K562 (cell line): Measurements from ENCODE around the gene EML3. TPM values are rescaled to one million over a fixed set of nuclear protein-coding genes. Genes with fewer than 3 reads are reported as not detected.

Source experiments
- CBFA2T2 ChIP-seq: fragments of 450-650 bp; conservative IDR thresholded peaks from 2 replicates; pipeline ENCODE4 v1.6.1; 2017; ENCODE audit warnings: mild to moderate bottlenecking
- EP300 ChIP-seq: IDR thresholded peaks from 2 replicates; pipeline ENCODE4 v1.6.1; 2012; ENCODE audit warnings: low read length, improper control_type of control experiment
- FOXA3 ChIP-seq, 2 experiments: fragments of 450-650 bp in 1 of 2; sonication (generic) in 1 of 2; formaldehyde crosslinking; IDR thresholded peaks in 1 of 2; conservative IDR thresholded peaks in 1 of 2; 2 replicates each; pipeline versions ENCODE4 v1.4.0 to v1.8.0; 2020 to 2022; ENCODE audit warnings: mild to moderate bottlenecking in 2 of 2, missing genetic modification reagents in 1 of 2
- FOXP1 ChIP-seq: sonication (generic); formaldehyde crosslinking; IDR thresholded peaks from 2 replicates; pipeline ENCODE4 v1.8.0; 2022; ENCODE audit warnings: mild to moderate bottlenecking, missing genetic modification reagents
- GABPB1 ChIP-seq: sonication (generic); formaldehyde crosslinking; IDR thresholded peaks from 2 replicates; pipeline ENCODE4 v1.8.0; 2022; ENCODE audit warnings: mild to moderate bottlenecking, missing genetic modification reagents
- HEY1 ChIP-seq: fragments of 250-450 bp; sonication (Bioruptor Pico); IDR thresholded peaks from 2 replicates; pipeline ENCODE4 v1.5.0; 2020; ENCODE audit warnings: mild to moderate bottlenecking, moderate library complexity, borderline replicate concordance
- NBN ChIP-seq: fragments of 450-650 bp; IDR thresholded peaks from 2 replicates; pipeline ENCODE4 v1.6.1; 2016; ENCODE audit warnings: low read depth, mild to moderate bottlenecking
- NELFE ChIP-seq: IDR thresholded peaks from 2 replicates; pipeline ENCODE4 v1.6.1; 2011; ENCODE audit warnings: mild to moderate bottlenecking; ENCODE audit not compliant: insufficient read depth, insufficient read length
- POLR2A ChIP-seq: fragments of 450-650 bp; conservative IDR thresholded peaks from 2 replicates; pipeline ENCODE4 v1.6.1; 2016
- TAF1 ChIP-seq: IDR thresholded peaks from 2 replicates; pipeline ENCODE4 v1.6.1; 2011; ENCODE audit warnings: mild to moderate bottlenecking, low read length, moderate library complexity; ENCODE audit not compliant: insufficient read depth, control insufficient read depth, severe bottlenecking; ENCODE audit errors: extremely low read depth
- ZBTB1 ChIP-seq: sonication (generic); formaldehyde crosslinking; IDR thresholded peaks from 2 replicates; pipeline ENCODE4 v1.8.1; 2023; ENCODE audit warnings: missing genetic modification reagents, low read depth, mild to moderate bottlenecking, borderline replicate concordance
- ZBTB17 ChIP-seq: fragments of 450-650 bp; formaldehyde crosslinking; IDR thresholded peaks from 2 replicates; pipeline ENCODE4 v1.4.0; 2020; ENCODE audit warnings: mild to moderate bottlenecking
- ZC3H11A ChIP-seq: IDR thresholded peaks from 2 replicates; pipeline ENCODE4 v1.6.1; 2012; ENCODE audit warnings: low read depth, low read length, improper control_type of control experiment
- ZC3H4 ChIP-seq: sonication (generic); formaldehyde crosslinking; IDR thresholded peaks from 2 replicates; pipeline ENCODE4 v1.9.0; 2021; ENCODE audit warnings: missing genetic modification reagents, borderline replicate concordance
- ZFP30 ChIP-seq: fragments of 250-450 bp; sonication (Bioruptor Pico); IDR thresholded peaks from 2 replicates; pipeline ENCODE4 v1.8.0; 2022; ENCODE audit warnings: moderate library complexity, mild to moderate bottlenecking, inconsistent platforms, borderline replicate concordance
- ZKSCAN8 ChIP-seq: fragments of 200-800 bp; sonication (Bioruptor generic); IDR thresholded peaks from 2 replicates; pipeline ENCODE4 v1.6.1; 2016; ENCODE audit warnings: missing genetic modification characterization, missing compliant biosample characterization
- ZNF253 ChIP-seq: fragments of 250-450 bp; sonication (Bioruptor Pico); conservative IDR thresholded peaks from 2 replicates; pipeline ENCODE4 v1.6.1; 2021; ENCODE audit warnings: mild to moderate bottlenecking
- ZNF347 ChIP-seq: fragments of 450-650 bp; formaldehyde crosslinking; IDR thresholded peaks from 2 replicates; pipeline ENCODE4 v1.4.0; 2020; ENCODE audit warnings: low read depth, mild to moderate bottlenecking, moderate library complexity
- ZNF354B ChIP-seq: fragments of 250-450 bp; sonication (Bioruptor Pico); IDR thresholded peaks from 2 replicates; pipeline ENCODE4 v1.4.0; 2020
- ZNF507 ChIP-seq: conservative IDR thresholded peaks from 2 replicates; pipeline ENCODE4 v1.6.1; 2017; ENCODE audit warnings: missing genetic modification characterization, missing compliant biosample characterization
- ZNF778 ChIP-seq: fragments of 450-650 bp; formaldehyde crosslinking; IDR thresholded peaks from 2 replicates; pipeline ENCODE4 v1.4.0; 2020; ENCODE audit warnings: mild to moderate bottlenecking, moderate library complexity
- polyA plus RNA-seq, 8 experiments: library from polyadenylated mRNA; depleted of rRNA in 4 of 8; stranded (reverse) in 5 of 8; unstranded in 3 of 8; fragments of >200 nt; fragmentation: Nextera tagmentation in 2 of 8; fragmentation: Illumina TruSeq in 1 of 8; extraction: Ambion mirVana in 2 of 8; extraction: Trizol in 1 of 8; gene quantifications; 2 replicates each; pipeline versions ENCODE4 v1.2.1 to v1.2.3, GENCODE V29; 2011 to 2014; ENCODE audit warnings: inconsistent platforms in 1 of 8, missing spikeins in 1 of 8
- total RNA-seq, 7 experiments: library from RNA; depleted of rRNA in 6 of 7; stranded (reverse); fragments of >200 nt in 6 of 7; fragmentation: Illumina TruSeq in 2 of 7; extraction: Trizol in 2 of 7; gene quantifications; 2 replicates each; pipeline versions ENCODE4 v1.2.1 to v1.2.3, GENCODE V29; 2011 to 2021; ENCODE audit warnings: low replicate concordance in 1 of 7
- TF ChIP-seq, protein P1 (sequence below): sonication (generic); IDR thresholded peaks from 2 replicates; pipeline ENCODE4 v1.6.1; 2016
- TF ChIP-seq, protein P2 (sequence below): fragments of 450-650 bp; IDR thresholded peaks from 2 replicates; pipeline ENCODE4 v1.6.1; 2018; ENCODE audit warnings: mild to moderate bottlenecking, low read depth; ENCODE audit not compliant: partially characterized antibody
- TF ChIP-seq, protein P3 (sequence below): fragments of 250-450 bp; sonication (Bioruptor Pico); IDR thresholded peaks from 2 replicates; pipeline ENCODE4 v1.5.0; 2021
- TF ChIP-seq, protein P4 (sequence below), 2 experiments: IDR thresholded peaks; 2 replicates each; pipeline ENCODE4 v1.6.1; 2011; ENCODE audit warnings: borderline replicate concordance in 1 of 2, control low read depth in 1 of 2, low read depth in 1 of 2, low read length in 1 of 2, mild to moderate bottlenecking in 1 of 2, mixed read lengths in 1 of 2, moderate library complexity in 1 of 2; ENCODE audit not compliant: insufficient read depth in 1 of 2, insufficient read length in 1 of 2, poor library complexity in 1 of 2, severe bottlenecking in 1 of 2; ENCODE audit errors: extremely low read depth in 1 of 2

The EML3 gene
- total and polyA plus RNA-seq, 9 of the 15 experiments (the other 6 are each of a cell fraction or from before 2014, with no cell fraction given) = 0.32 to 90.5 (median 26.4) TPM

DNA sequence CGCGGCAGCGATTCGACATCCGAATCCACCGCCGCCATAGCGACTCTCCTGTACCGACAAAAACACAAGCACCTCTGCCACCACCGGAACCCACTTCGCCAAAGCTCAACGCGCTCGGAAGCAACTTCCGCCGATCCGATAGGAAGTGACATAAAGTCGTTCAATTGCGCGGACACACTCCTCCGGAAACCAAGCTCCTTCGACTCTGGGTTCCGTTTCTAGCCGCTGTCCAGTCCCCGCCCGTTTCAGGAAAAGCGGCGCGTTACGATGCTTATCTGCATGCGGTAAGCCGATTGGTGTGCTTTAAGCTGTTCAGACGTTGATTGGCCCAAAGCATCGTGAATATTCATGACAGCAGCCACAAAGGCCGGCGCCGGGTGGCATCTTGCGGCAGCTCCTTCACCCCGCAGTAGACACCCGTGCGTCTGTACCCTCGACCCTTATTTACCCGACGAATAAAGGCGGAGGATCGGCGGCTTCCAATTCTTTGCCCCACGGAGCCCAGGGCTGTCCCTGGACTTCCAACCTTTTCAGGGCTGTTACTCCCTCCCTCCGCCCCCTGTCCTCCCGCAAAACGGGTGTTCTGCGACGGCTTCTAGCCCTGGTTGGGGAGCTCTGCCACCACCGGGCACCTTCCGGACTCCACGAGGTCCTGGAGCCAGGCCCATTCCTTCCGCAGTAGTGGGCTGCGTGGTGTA lies 21.0 kb downstream of the EML3 start, which contains the start of gene TUT1 (continued):
- TF ChIP-seq, protein P1, sequence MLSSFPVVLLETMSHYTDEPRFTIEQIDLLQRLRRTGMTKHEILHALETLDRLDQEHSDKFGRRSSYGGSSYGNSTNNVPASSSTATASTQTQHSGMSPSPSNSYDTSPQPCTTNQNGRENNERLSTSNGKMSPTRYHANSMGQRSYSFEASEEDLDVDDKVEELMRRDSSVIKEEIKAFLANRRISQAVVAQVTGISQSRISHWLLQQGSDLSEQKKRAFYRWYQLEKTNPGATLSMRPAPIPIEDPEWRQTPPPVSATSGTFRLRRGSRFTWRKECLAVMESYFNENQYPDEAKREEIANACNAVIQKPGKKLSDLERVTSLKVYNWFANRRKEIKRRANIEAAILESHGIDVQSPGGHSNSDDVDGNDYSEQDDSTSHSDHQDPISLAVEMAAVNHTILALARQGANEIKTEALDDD = no peak
- TF ChIP-seq TAF1 (peak; percentile 95), ZNF507 (tag) (no peak), NELFE (no peak), HEY1 (no peak), ZNF347 (CRISPR knock-in tag) (no peak), ZFP30 (CRISPR knock-in tag) (no peak), ZBTB1 (CRISPR knock-in tag) (no peak), ZBTB17 (CRISPR knock-in tag) (no peak; the same call in 1 of the 2 replicates), FOXP1 (peak; percentile 83; the same call in 1 of the 2 replicates), ZKSCAN8 (CRISPR knock-in tag) (no peak), EP300 (peak; percentile 79), FOXA3 (CRISPR knock-in tag; conservative IDR thresholded peaks at IDR 0.05 in 1 of 2, IDR thresholded peaks at IDR 0.05 in 1 of 2) (no peak), ZNF253 (CRISPR knock-in tag) (no peak), POLR2A (peak; percentile 98), ZNF354B (CRISPR knock-in tag) (no peak), GABPB1 (CRISPR knock-in tag) (peak; percentile 99), ZC3H4 (CRISPR knock-in tag) (no peak; the same call in 1 of the 2 replicates), NBN (peak; percentile 90), CBFA2T2 (no peak), ZC3H11A (peak; percentile 93; the same call in 1 of the 2 replicates), ZNF778 (no peak)
- TF ChIP-seq, protein P2, sequence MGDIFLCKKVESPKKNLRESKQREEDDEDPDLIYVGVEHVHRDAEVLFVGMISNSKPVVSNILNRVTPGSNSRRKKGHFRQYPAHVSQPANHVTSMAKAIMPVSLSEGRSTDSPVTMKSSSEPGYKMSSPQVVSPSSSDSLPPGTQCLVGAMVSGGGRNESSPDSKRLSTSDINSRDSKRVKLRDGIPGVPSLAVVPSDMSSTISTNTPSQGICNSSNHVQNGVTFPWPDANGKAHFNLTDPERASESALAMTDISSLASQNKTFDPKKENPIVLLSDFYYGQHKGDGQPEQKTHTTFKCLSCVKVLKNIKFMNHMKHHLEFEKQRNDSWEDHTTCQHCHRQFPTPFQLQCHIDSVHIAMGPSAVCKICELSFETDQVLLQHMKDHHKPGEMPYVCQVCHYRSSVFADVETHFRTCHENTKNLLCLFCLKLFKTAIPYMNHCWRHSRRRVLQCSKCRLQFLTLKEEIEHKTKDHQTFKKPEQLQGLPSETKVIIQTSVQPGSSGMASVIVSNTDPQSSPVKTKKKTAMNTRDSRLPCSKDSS = no peak
- TF ChIP-seq, protein P3, sequence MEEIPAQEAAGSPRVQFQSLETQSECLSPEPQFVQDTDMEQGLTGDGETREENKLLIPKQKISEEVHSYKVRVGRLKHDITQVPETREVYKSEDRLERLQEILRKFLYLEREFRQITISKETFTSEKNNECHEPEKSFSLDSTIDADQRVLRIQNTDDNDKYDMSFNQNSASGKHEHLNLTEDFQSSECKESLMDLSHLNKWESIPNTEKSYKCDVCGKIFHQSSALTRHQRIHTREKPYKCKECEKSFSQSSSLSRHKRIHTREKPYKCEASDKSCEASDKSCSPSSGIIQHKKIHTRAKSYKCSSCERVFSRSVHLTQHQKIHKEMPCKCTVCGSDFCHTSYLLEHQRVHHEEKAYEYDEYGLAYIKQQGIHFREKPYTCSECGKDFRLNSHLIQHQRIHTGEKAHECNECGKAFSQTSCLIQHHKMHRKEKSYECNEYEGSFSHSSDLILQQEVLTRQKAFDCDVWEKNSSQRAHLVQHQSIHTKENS (CRISPR knock-in tag) = no peak
- TF ChIP-seq, protein P4, sequence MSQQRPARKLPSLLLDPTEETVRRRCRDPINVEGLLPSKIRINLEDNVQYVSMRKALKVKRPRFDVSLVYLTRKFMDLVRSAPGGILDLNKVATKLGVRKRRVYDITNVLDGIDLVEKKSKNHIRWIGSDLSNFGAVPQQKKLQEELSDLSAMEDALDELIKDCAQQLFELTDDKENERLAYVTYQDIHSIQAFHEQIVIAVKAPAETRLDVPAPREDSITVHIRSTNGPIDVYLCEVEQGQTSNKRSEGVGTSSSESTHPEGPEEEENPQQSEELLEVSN (IDR thresholded peaks at IDR 0.05; ENCODE audit: borderline replicate concordance in 1 of 2, extremely low read depth in 1 of 2, insufficient read depth in 1 of 2, insufficient read length in 1 of 2, low read depth in 1 of 2, low read length in 1 of 2, poor library complexity in 1 of 2, severe bottlenecking in 1 of 2) = peak; percentile 62 to 67
